DMS153 treated with DMSO at 0.1 percent for 48 hours (cell line): ENCODE data around the gene PRKCQ.
"Not testable (repeated sequence)": the region's sequence is repeated elsewhere in the genome, so short reads cannot be mapped to it uniquely, and the experiment has no call there.

Experiments used
- DNase-seq: peaks from one replicate; lab custom pipeline; 2025; ENCODE audit not compliant: unreplicated experiment; lab: John Stamatoyannopoulos, UW

The PRKCQ gene

GRCh38 chr10:6494936-6495592 is 85.0 kb downstream of the PRKCQ start:
- no peak for DNase-seq

DNA sequence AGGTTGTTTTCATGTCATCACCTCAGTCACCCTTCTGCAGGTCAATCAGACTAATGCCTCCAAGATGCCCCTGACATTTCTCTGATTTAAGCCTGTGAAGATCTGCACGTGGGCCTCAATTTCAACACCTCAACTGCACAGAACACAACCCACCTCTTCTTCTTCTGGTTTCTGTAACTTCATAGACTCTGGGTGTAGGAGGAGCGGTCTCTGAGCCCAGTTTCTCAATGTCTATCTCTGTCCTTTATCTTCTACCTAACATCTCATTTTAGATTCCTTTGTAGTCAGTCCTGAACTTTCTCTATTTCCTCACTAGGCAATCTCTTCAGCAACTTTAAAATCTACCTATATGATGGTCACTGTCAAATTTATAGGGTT is 85.6 kb downstream of the PRKCQ start:
- no peak for DNase-seq

DNA sequence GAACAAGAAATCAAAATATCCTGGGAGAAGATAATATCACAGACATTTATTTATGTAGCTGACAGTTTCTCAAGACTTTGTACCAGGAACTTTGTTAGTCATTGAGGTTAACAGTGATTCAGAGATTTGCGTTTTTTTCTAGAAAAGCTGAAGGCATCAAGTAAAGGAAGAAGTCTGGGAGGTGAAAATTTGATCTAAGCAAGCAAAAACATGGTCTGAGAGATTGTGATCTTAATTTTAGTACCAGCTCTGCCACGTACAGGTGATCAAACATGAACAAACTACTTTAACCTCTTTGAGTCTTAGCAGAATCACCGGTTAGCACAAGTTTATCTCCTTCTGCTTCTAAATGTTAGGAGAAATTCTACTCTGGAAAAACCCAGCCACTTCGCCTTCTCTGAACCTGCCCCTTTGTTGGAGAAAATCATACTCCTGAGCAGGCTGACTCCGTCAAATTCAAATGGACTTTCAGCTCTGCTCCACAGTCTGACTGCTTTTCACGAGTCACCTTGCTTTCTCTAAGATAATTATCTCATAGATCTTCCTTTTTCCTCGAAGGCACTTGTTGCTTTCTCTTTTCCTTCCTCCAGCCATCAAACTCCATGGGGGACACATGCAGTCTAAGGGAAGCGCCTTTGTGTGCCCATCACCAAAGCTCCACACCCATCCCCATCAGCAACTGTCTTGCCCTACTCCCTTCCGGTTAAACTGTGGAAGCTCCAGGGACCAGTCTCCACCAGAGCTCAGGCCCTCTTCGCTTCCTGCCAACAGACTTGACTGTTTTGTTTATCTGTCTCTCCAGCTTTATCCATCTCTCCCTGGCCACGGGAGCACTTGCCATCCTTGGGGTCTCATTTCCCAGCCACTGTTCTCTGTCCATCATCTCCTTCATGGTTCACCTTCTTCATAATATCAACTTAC is 86.3 kb downstream of the PRKCQ start:
- DNase-seq: no peak

GRCh38 chr10:6492896-6493295 is 87.2 kb downstream of the PRKCQ start:
- DNase-seq: no peak

- DNase-seq: no peak
These were observed 88.1 kb downstream of the PRKCQ start for GRCh38 chr10:6491841-6492609.

- no peak for DNase-seq
These were observed 89.5 kb downstream of the PRKCQ start for GRCh38 chr10:6490614-6491013.

GRCh38 chr10:6487920-6488319 is 92.2 kb downstream of the PRKCQ start:
- no peak for DNase-seq

DNA sequence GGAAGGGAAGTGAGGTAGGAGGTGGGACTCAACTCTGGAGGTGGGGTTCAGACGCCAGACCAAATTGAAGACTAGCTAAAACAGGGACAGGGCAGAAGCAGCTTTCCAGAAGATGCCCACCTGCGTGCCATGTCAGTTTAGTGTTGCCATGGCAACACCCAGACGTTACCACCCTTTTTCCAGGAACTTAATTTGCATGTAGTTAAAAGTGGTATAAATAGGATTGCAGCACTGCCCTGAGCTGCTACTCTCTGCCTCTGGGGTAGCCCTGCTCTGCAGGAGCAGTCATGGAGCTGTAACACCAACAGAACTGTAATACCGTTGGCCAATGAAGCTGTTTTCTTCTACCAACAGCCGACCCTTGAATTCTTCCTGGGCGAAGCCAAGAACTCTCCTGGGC is 93.8 kb downstream of the PRKCQ start:
- no peak for DNase-seq

DNA sequence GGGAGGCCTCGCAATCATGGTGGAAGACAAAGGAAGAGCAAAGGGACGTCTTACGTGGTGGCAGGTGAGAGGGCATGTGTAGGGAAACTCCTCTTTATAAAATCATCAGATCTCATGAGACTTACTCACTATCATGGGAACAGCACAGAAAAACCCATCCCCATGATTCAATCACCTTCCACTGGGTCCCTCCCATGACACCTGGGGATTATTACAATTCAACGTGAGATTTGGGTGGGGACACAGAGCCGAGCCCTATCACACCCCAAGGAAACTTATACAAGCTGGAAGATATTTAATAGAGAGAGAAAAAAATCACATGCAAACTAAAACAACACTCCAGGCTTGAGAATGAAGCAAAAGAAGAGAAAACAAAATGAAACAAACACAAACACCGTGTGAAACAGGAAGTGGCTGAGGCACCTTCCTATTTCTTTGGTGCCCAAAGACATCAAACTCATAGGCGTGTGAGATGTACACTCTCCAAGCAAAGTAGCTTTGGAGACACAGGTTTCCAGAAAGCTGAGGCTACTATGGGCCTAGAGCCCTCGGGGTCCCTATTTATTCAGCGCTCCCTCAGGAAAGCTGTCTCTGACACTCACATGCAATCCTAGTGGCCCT is 97.2 kb downstream of the PRKCQ start:
- DNase-seq: no peak

DNA sequence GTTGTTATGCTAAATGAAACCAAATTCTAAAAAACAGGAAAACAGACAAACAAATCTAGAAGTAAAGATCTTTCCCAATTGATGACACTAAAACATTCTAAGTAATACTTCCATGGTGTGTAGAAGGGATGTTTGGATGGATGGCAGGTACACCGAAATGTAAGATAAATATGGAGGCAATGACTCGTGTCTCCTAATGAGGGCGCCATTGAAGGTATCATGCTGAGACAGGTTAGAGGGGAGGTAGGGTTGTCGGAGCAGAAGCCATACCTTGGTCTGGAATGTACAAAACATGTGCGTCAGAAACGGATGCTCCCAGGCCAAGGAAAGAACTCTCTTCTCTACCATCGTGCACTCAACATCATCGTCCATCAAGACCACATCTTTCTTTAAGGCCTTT is 101.4 kb downstream of the PRKCQ start:
- no peak for DNase-seq

- DNase-seq: no peak
These were observed 103.1 kb downstream of the PRKCQ start for GRCh38 chr10:6476989-6477388.

DNA sequence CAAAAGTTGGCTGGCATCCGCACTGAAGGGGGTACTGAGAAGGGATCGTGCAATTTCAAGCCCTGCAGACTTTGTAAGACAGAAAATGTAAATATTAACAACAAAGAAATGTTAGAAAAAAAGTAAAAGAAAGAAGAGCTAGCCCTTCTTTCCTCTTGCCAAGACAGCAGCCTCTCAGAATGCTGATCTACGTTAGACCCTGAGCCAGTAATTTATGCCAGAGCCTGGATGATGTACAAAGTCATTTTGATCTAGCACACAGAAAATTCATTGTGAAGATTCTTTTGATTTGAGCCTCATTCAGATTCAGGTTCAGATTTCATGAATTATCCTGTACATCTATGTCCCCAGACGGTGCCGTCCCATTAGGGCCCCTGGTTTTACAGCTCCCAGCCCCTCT is 105.2 kb downstream of the PRKCQ start:
- no peak for DNase-seq

DNA sequence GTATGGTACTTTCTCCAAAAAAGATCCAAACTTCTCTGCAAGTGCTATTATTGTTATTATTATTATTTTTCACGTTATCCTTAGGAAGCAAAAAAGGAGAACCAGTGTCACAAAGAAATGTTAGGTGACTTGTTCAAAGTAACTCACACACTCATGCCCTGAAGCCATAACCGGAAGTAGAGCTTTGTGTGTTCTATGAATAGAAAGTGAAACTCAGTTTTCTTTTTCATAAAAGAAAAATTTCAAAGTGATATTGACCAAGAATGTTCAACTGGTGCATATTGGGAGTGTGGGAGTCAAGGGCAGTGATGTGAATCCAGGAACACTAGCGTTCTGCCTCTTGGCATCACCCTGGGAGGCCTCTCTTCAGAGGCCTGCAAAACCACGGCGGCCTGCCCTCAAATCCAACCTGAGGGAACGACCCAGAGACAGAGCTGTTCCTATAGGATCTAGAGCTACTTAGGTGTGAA is 106.1 kb downstream of the PRKCQ start:
- DNase-seq: no peak

DNA sequence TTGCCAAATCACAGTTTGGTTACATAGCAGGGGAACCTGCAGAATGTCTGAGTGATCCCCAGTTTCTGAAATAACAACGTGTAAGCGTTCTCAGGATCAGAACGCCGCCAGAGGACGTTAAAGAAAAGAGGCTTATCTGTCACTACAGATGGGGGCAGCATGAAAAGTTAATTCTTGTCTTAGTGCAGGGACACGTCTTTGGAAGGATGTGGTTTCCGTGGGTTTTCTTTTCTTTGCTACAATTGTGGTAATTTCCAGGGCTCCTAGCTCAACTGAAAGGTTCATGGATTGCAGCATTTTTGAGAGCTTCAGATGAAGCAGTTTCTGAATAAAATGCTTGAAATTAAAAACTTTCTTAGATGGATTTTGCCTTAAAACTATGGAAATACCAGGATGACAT is 106.6 kb downstream of the PRKCQ start:
- no peak for DNase-seq

GRCh38 chr10:6472710-6473005 is 107.4 kb downstream of the PRKCQ start:
- DNase-seq: not testable (repeated sequence)

GRCh38 chr10:6470894-6471618 is 109.0 kb downstream of the PRKCQ start:
- DNase-seq: no peak

- no peak for DNase-seq
These were observed 110.4 kb downstream of the PRKCQ start for GRCh38 chr10:6469661-6470060.

- DNase-seq: no peak
These were observed 114.0 kb downstream of the PRKCQ start for GRCh38 chr10:6465854-6466601.

DNA sequence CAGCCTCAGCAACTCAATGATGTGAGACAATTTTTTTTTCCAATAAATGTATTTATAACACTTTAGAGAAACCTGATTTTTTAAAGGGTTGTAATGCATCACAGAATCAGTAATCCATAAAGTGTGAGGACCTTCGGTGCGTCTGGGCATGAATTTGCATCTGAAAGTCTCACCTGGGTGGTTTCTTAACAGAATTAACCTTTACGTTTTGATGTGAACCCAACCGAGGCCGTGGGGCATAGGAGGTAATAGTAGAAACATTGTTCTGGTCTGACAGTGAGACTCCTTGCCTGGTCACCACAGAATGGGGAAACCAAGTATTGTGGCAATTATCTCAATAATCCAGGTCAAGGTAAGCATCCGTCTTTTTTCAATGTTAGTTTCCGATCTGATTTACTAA is 114.6 kb downstream of the PRKCQ start:
- DNase-seq: no peak

DNA sequence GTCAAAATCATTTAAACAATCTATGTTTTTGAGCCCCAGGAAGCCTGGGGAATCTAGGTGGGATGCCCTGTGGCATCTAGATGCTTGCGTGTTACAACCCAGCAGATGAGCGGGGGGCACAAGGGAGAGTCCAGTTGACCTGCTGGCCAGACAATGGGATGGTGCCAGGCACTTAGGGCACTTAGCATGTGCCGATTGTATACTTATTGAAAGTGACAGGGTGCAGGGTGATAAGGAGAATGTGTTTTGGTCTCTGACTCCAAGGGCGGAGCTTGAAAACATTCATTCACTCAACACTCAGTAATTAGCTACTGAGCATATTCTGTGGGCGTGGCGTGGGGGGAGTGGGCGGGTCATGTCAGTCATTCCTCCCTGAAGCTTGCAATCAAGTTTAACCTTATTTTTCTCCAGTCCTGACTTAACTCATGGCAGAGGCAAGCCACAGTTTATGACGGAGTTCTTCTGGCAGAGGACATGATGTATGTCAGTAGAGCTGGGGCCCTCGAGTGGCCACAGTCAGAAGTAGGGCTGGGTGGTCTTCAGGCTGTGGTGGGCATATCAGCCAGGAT is 115.1 kb downstream of the PRKCQ start:
- no peak for DNase-seq
